ENCODE measurements around the gene CDH23.

DNA sequence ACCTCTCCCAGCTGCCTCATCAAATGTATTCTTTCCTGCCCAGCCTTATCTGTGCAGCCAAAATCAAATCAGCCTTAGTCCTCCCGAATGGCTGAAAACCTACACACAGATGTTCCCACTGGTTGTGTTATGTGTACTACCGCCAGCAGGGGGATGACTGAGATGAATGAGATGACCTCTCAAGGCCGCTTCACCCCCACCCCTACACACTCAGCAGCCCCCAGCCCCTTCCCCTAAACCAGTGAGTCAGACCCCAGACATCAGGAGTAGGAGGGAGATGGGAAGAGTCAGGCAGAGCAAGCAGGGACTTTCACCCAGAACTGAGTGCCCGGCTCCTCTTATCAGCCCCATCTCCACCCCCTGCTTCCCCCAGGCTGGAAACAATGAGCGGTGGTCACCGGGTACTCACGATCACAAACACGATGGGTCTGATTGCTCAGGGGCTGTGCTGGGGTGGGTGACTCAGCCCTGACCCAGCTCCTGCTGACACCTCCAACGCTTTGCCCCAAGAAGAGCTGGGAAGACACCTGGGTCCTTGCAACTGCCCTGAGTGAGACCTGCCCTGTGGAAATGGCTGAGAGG, 329.4 kb downstream of the CDH23 start:
- TF ChIP-seq CTCF (conservative IDR thresholded peaks at IDR 0.05 in 1 of 2, IDR thresholded peaks at IDR 0.05 in 1 of 2; ENCODE audit: low read depth in 1 of 2, low read length in 2 of 2) (peak; percentile 28 to 45), EZH2 (IDR thresholded peaks at IDR 0.05; ENCODE audit: low read length, missing control alignments) (no peak)

Data from fibroblast of lung (primary cell).